D341Med (cell line): ENCODE measurements around the gene MMGT1.
"Not testable (repeated sequence)": the region's sequence is repeated elsewhere in the genome, so short reads cannot be mapped to it uniquely, and the experiment has no call there.

Source experiments
- DNase-seq: peaks from one replicate; pipeline ENCODE4 v3.0.0; 2012; ENCODE audit warnings: low spot score

Gene MMGT1

DNA sequence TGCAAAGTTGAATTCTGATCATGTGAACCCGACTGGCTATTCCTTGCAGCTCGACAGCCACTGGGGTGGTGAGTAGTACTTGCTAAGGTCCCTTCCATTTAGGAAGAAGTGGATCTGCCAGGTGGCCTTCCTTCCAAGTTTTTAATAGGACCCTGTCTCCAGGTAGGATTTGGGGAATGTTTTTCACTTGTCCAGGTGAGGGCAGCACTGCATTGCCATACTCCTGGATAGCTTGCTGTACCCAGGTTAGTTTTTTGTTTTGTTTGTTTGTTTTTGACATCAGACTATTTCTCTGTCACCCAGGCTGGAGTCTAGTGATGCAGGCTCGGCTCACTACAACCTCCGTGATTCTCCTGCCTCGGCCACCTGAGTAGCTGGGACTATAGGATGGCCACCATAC is 50.4 kb downstream of the MMGT1 start:
- DNase-seq: peak; percentile 16

DNA sequence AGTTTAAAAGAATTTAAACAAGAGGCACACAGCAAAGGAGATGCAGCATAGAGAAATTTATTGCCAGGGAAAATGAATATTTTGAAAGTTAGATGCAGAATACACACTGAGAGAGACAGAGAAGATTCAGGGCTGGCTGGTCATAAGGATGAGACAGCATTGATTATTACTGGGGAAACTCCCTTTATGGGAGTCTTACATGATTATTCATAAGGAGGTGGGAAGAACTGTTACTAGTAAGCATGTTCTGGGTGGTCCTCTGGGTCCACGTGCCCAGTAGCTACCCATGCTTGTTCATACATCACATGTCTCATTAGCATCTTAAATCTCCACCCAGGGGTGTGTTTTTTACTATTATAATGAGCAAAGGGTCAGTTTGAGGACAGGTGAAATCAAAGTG is 53.3 kb downstream of the MMGT1 start:
- DNase-seq: not testable (repeated sequence)

DNA sequence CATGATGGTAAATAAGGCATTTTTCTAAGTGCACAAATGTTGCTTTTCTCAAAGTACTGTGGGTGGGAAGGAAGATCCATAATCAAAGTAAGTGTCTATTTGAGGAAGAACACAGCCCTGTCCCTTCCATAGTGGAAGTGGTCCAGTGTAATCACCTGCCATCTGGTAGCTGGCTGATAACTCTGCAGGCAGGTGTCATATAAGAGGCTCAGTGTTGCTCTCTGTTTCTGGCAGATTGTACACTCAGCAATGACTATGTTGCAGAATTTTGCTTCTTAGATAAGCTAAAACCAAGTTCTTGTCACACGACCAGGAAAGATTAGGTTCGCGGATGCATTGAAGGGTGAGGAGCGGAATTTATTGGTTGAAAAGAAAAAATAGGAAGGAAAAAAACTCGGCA is 59.4 kb downstream of the MMGT1 start:
- no peak for DNase-seq
